Embryonic facial prominence (tissue), 1 donor: ENCODE measurements around the gene CALML3.
"Not testable (repeated sequence)": the region's sequence is repeated elsewhere in the genome, so short reads cannot be mapped to it uniquely, and the experiment has no call there.

Experiments
- DNase-seq: peaks from one replicate; pipeline ENCODE4 v3.0.0-alpha.2; 2016; ENCODE audit errors: extremely low spot score

The CALML3 gene

GRCh38 chr10:5524641-5525560 is at the start of gene CALML3:
Gene CALML3 (plus strand): TSS chr10:5524961. CDS start chr10:5525086, 125 bp downstream.
- DNase-seq: no peak

GRCh38 chr10:5475088-5475487 is 49.7 kb upstream of the CALML3 start:
- not testable (repeated sequence) for DNase-seq

- not testable (repeated sequence) for DNase-seq
Measured at GRCh38 chr10:5475974-5476807, 48.6 kb upstream of the CALML3 start.

DNA sequence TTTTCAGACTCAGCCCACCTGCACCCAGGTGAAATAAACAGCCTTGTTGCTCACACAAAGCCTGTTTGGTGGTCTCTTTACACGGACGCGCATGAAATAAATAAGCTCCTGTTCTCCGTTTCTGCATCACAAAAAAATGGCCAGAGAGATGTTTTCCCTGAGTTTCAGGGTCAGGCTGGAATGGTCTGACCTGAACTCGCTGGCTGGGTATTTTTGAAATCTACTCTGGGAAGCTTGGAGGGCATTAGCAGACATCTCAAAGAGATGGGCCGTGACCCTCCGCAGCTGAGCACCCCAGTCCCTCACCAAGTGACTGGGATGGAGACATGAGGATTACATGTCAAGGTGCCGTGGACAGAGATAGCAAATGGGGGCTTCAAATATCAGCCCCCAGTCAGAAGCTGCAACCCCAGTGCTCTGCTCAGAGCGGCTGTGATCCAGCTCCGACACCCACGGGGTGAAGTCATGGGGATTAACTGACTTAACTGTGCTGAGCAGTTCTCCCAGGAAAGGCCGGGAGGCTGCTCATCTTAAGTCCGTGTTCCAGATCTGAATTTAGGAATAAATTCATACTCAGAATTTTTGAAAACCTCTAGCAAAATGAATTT is 47.7 kb upstream of the CALML3 start:
- DNase-seq: no peak

- DNase-seq: no peak
Measured at GRCh38 chr10:5477948-5478693, 46.6 kb upstream of the CALML3 start.

GRCh38 chr10:5478694-5479305 is 46.0 kb upstream of the CALML3 start:
- DNase-seq: no peak

DNA sequence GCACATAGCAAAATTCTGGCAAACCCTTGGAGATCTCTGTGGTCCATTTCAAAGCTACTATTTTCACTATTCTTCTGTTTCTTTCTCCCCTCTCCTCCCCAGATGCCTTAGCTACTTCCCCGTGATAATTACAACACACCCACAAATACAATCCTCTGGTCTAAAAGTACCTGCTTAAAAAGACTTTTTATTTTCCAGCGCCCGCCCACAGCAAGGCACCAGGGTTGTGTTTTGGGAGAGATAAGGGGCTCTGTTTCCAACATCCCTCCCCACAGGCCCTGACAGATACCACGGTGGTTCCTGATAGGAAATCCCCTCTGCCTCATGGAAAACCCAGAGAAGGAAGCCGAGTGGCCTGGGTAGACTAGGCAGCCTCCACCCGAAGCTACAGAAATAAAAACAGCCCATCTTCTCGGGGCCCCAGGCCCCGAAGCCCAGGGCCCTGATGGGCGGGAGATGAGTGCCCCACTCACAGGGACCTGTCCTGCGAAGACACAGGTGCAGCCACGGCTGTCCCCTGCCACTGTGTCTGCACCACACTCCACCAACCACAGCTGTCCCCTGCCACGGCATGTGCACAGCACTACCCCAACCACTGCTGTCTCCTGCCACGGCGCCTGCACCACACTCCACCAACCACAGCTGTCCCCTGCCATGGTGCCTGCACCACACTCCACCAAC is 45.1 kb upstream of the CALML3 start:
- DNase-seq: no peak

DNA sequence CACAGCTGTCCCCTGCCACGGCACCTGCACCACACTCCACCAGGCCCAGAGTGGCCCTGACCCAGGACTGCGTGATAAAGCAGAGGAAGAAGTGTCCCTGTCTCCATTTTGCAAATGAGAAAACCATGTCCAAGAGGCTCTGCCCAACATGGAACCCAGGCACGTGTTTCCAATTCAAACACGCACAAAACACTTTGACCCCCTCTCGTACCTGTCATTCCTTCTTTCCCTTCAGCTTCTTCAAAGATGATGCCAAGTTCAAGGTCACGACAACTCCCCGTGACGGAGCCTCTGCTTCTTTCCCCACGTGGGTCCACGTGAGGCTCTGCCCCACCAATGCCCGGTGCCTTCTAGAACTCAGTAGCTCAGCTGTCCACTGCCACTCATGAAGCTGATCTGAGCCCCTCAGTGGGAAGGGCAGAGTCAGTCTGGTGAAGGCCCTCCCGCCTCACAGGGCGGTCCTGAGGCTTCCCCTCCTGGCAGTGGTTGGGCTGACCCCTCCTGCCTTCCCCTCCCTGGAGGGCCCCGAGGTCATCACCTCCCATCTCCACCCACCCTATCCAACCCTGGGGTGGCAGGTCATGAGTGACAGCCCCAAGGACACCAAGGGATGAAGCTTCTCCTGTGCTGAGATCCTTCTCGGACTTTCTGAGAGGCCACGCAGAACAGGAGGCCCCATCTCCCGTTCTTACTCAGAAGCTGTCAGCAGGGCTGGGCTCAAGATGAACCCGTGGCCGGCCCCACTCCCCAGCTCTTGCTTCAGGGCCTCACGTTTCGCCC is 44.4 kb upstream of the CALML3 start:
- DNase-seq: no peak

- DNase-seq: no peak
Measured at GRCh38 chr10:5481121-5481520, 43.6 kb upstream of the CALML3 start.

- no peak for DNase-seq
Measured at GRCh38 chr10:5482016-5482415, 42.7 kb upstream of the CALML3 start.

DNA sequence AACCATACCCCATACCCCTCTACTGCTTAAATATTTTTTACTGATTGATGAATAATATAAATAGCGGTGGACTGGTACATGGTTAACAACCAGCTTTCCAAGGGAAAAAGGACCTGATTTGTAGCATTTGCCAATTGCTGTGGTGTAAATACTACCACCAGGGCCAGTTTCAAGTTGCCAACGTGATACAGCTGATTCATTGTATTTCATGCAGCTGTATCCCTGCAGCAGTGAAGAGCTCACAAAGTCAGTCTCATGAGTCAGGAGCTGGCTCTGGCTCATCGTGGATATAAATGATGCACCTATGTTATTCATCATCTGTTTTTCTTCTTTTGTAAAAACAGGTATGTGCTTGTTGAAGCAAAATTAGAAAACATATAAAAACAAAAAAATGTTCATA is 40.6 kb upstream of the CALML3 start:
- DNase-seq: no peak

DNA sequence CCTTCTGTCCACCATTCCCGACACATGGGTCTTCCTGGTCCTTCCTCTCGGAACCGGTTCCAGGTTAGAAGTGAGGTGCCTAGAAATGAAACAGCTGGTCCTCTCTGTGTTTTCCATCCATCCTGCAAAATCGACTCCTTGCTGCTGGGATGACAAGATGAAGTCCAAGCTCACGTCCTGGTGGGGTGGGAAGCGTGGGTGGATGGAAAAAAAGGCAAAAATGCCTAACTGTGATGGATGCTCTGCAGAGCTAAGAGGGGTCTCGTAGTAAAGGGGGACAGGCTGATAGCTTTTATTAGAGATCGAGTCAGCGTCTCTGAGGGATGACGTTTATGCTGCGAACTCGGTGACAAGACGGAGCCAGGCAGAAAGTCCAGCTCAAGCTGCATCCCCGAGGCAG is 39.5 kb upstream of the CALML3 start:
- no peak for DNase-seq

DNA sequence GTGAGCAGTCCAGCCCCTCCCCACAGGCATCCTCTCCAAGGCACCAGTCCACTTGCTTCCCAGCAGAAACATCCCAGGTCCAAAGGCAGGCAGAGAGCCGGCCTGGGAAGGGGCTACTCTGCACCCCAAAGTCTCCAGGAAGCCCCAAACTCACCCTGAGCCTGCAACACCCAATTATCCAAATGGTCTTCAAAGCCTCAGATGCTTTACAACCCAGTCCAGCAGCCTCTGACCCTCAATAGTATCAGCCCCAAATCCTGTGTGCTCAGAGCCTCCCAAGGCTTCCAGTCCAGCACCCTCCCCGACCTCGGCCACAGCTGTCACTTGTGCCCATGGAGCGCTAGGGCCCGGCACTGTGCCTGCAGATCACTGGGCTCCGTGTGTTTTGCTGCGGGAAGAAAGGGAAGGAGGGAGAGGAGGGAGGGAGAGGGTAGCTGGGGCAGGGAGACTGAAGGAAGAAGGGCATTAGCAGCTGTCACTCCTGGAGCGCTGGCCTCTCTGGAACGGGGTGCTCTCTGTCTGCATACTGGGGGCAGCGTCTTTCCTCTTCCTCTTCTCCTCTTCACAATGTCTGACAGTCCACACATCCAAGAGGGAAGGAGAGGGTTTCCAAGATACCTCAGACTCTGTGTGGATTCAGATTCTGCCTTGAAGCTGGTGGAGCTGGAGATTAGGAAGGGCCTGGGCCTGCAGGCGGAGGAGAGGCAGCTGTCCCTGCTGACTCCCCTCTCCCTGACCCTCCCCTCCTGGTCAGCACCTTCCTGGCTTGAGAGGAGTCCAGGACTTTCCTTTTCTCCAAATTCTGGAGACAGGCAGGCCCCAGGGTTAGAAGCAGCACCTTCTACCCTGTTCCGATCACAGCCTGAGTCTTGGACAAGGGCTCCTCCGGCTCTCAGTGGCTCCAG is 38.6 kb upstream of the CALML3 start:
- no peak for DNase-seq

DNA sequence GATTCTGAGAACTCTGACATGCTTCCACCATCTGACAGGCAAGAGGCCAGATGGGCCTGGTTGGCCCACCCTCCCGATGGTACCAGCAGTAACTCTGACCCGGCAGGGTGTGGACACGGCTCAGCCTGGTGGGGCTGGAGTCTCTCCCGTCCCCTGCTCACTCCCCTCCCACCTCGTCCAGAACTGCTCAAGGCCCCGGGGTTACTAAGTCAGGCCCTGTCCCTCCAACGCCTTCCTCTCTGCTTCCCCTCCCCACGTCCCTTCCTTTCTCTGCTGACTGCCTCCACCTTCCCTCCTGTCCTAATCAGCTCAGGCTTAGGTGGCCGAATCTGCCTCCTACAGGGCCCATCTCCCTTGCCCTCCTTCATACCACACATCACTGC is 37.9 kb upstream of the CALML3 start:
- DNase-seq: no peak

- no peak for DNase-seq
Measured at GRCh38 chr10:5488272-5489161, 36.2 kb upstream of the CALML3 start.

DNA sequence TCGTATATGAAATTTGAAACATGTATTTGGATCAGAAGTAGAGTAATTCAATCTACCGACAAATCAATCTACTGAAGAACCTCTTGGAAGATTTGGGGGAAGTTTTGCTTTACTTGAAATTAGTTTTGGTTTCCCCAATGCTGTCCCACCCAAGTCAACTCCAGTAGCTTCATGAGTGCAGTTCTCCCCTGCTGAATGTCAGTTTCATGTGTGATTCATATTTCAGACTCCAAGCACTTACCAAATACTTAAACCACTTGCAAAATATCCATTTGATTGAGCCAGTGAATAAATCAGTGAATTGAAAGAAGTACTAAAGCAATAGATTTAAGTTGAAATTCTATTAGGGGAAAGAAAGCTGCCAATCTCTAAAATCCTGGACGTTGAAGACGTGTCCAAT is 34.7 kb upstream of the CALML3 start:
- DNase-seq: no peak

GRCh38 chr10:5490698-5491464 is 33.9 kb upstream of the CALML3 start:
- no peak for DNase-seq
